Measurements from ENCODE around the gene PPP3R1.

Gene PPP3R1

GRCh38 chr2:68172521-68172920 is 79.8 kb downstream of the PPP3R1 start:
- no peaks in the 10 kb centered on the region for H3K9me3 ChIP-seq
- no peak overlapping the region for H3K4me3 ChIP-seq (ENCODE audit: low read depth, low read length)
- H3K36me3 ChIP-seq, result peaks cover 3% of the 10 kb centered on the region
- no peaks in the 10 kb centered on the region for H3K27me3 ChIP-seq
- TF ChIP-seq CTCF (IDR thresholded peaks at IDR 0.05; ENCODE audit: low read depth, low read length), result no peak
- no peaks in the 10 kb centered on the region for H3K4me1 ChIP-seq
- DNase-seq, result no peak

GRCh38 chr2:68171684-68172083 is 80.6 kb downstream of the PPP3R1 start:
- Histone ChIP-seq H3K4me3 (ENCODE audit: low read depth, low read length) (no peak overlapping the region), H3K36me3 (peaks cover 3% of the 10 kb centered on the region), H3K27me3 (no peaks in the 10 kb centered on the region), H3K4me1 (no peaks in the 10 kb centered on the region), H3K9me3 (no peaks in the 10 kb centered on the region)
- no peak for DNase-seq
- TF ChIP-seq CTCF (IDR thresholded peaks at IDR 0.05; ENCODE audit: low read depth, low read length), result no peak

GRCh38 chr2:68171146-68171545 is 81.2 kb downstream of the PPP3R1 start:
- Histone ChIP-seq H3K4me3 (ENCODE audit: low read depth, low read length) (no peak overlapping the region), H3K9me3 (no peaks in the 10 kb centered on the region), H3K36me3 (peaks cover 3% of the 10 kb centered on the region), H3K4me1 (no peaks in the 10 kb centered on the region), H3K27me3 (no peaks in the 10 kb centered on the region)
- DNase-seq, result no peak
- no peak for TF ChIP-seq CTCF (IDR thresholded peaks at IDR 0.05; ENCODE audit: low read depth, low read length)

- no peak for TF ChIP-seq CTCF (IDR thresholded peaks at IDR 0.05; ENCODE audit: low read depth, low read length)
- Histone ChIP-seq H3K9me3 (no peaks in the 10 kb centered on the region), H3K36me3 (peaks cover 9% of the 10 kb centered on the region), H3K4me3 (ENCODE audit: low read depth, low read length) (no peak overlapping the region), H3K27me3 (no peaks in the 10 kb centered on the region), H3K4me1 (no peaks in the 10 kb centered on the region)
- no peak for DNase-seq
These were observed 83.0 kb downstream of the PPP3R1 start for GRCh38 chr2:68169308-68169707.

- H3K4me1 ChIP-seq, result no peaks in the 10 kb centered on the region
- no peaks in the 10 kb centered on the region for H3K9me3 ChIP-seq
- TF ChIP-seq CTCF (IDR thresholded peaks at IDR 0.05; ENCODE audit: low read depth, low read length), result no peak
- no peaks in the 10 kb centered on the region for H3K27me3 ChIP-seq
- no peak for DNase-seq
- no peak overlapping the region for H3K4me3 ChIP-seq (ENCODE audit: low read depth, low read length)
- peaks cover 24% of the 10 kb centered on the region for H3K36me3 ChIP-seq
These were observed 85.1 kb downstream of the PPP3R1 start for GRCh38 chr2:68167186-68167585.

- no peak for TF ChIP-seq CTCF (IDR thresholded peaks at IDR 0.05; ENCODE audit: low read depth, low read length)
- no peaks in the 10 kb centered on the region for H3K27me3 ChIP-seq
- no peak overlapping the region for H3K4me3 ChIP-seq (ENCODE audit: low read depth, low read length)
- no peak for DNase-seq
- peaks cover 25% of the 10 kb centered on the region for H3K36me3 ChIP-seq
- no peaks in the 10 kb centered on the region for H3K4me1 ChIP-seq
- H3K9me3 ChIP-seq, result no peaks in the 10 kb centered on the region
These were observed 88.7 kb downstream of the PPP3R1 start for GRCh38 chr2:68163641-68164040.
